Upper lobe of left lung (tissue), 6 donors: ENCODE measurements around the gene ECI1. TPM values are rescaled to one million over a fixed set of nuclear protein-coding genes. Genes with fewer than 3 reads are reported as not detected.

Source experiments
- ATAC-seq, 2 donors: fragments of 200-7000 bp; cut with Tn5 transposase; one replicate each; pipeline ENCODE4 v1.9.1; 2022; ENCODE audit warnings: mild to moderate bottlenecking in 2 of 2, moderate library complexity in 2 of 2; ENCODE audit not compliant: low FRiP score in 2 of 2
- DNase-seq, 2 donors: peaks; one replicate each; pipeline ENCODE4 v3.0.0-alpha.2; 2019 to 2020
- H3K27ac ChIP-seq, 4 donors: fragments of 200-600 bp; sonication (generic); one replicate each; pipeline ENCODE4 v1.5.1; 2016 to 2019
- H3K27me3 ChIP-seq, 4 donors: fragments of 200-600 bp; sonication (generic); one replicate each; pipeline ENCODE4 v1.5.1; 2017 to 2019
- H3K36me3 ChIP-seq, 4 donors: fragments of 200-600 bp; sonication (generic); one replicate each; pipeline ENCODE4 v1.5.1; 2016 to 2019
- H3K4me1 ChIP-seq, 4 donors: fragments of 200-600 bp; sonication (generic); one replicate each; pipeline ENCODE4 v1.5.1; 2018 to 2019
- H3K4me3 ChIP-seq, 4 donors: fragments of 200-600 bp; sonication (generic); one replicate each; pipeline ENCODE4 v1.5.1; 2017 to 2019; ENCODE audit warnings: mild to moderate bottlenecking in 2 of 4, moderate library complexity in 1 of 4
- H3K9me3 ChIP-seq, 4 donors: fragments of 200-600 bp; sonication (generic); one replicate each; pipeline ENCODE4 v1.5.1; 2018 to 2019
- EP300 ChIP-seq, 4 donors: sonication (generic); formaldehyde crosslinking; IDR thresholded peaks; one replicate each; pipeline ENCODE4 v1.5.1; 2017; ENCODE audit warnings: antibody characterized with exemption in 4 of 4, control low read depth in 2 of 4
- POLR2A ChIP-seq, 4 donors: fragments of 450-650 bp; IDR thresholded peaks; one replicate each; pipeline ENCODE4 v1.5.1; 2016 to 2017; ENCODE audit warnings: antibody characterized with exemption in 4 of 4, mild to moderate bottlenecking in 2 of 4
- POLR2AphosphoS5 ChIP-seq, 2 donors: sonication (generic); formaldehyde crosslinking; IDR thresholded peaks; one replicate each; pipeline ENCODE4 v1.5.1; 2017; ENCODE audit warnings: antibody characterized with exemption in 2 of 2
- WGBS, 2 donors: methylation state at CpG; one replicate each; pipeline ENCODE4 v1.1.5; 2017 to 2018; 5-methylcytosine and 5-hydroxymethylcytosine counted together
- total RNA-seq, 6 donors: library from RNA; depleted of rRNA in 4 of 6; stranded (reverse); fragments of >200 nt in 4 of 6; gene quantifications; one replicate each; pipeline versions ENCODE4 v1.1.0 to v1.2.1, GENCODE V29; 2016 to 2021
- TF ChIP-seq, protein P1 (sequence below), 6 experiments: fragments of 450-650 bp in 4 of 6; fragments of 200-600 bp in 2 of 6; sonication (generic) in 2 of 6; IDR thresholded peaks; one replicate each; pipeline ENCODE4 v1.5.1; 2016 to 2019; ENCODE audit warnings: antibody characterized with exemption in 6 of 6
- donor health status: DM: no; HTN: no; CAD: no; lungs with moderate emphysema.
- donor health status: DM: no; HTN: yes; CAD: no; lungs with severe emphysema.

Gene ECI1
- total RNA-seq, 6 donors from 2014 or later: 48.1 to 75.5 (median 68.2) TPM

DNA sequence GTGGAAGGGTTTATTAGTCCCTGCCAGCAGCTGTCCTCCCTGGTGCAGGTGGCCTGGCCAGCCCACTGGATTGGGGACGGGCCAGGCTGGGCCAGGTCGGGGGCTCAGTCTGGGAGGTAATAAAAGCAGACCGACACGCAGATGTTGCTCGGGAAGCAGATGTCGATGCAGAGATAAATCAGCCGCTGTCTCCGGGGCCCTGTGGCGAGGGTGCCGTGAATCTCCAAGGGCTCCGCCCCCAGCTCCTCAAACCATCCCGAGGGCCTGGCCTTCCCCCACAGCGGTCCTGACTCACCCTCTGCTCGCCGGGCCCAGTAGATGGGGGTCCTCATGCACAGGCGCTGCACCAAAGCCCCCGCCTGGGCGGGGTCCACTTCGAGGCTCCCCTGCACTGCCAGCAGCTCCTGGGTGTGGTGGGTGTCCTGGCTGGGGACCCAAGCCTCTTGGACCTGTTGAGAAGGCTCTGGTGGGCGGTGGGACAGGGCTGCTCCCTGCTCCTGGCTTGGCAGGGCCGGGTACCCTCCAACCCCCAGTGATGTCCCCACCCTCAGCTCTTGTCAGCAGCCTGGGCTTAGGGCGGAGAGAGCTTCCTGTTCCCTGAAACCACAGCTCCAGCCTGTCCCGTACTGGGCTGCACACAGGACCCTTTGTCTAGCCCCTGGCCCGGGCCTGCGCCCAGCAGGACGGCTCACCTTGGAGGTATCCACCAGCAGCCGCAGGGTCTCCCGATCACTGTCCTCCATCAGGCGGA lies 42.0 kb downstream of the ECI1 start:
- H3K27ac ChIP-seq: no peak overlapping the region
- no peaks in the 10 kb centered on the region for H3K27me3 ChIP-seq
- peaks cover 0 to 42% (median 33%) of the 10 kb centered on the region in 4 donors for H3K36me3 ChIP-seq
- TF ChIP-seq EP300 (IDR thresholded peaks at IDR 0.05) (no peak), POLR2A (IDR thresholded peaks at IDR 0.05) (no peak), POLR2AphosphoS5 (IDR thresholded peaks at IDR 0.05) (no peak)
- TF ChIP-seq, protein P1, sequence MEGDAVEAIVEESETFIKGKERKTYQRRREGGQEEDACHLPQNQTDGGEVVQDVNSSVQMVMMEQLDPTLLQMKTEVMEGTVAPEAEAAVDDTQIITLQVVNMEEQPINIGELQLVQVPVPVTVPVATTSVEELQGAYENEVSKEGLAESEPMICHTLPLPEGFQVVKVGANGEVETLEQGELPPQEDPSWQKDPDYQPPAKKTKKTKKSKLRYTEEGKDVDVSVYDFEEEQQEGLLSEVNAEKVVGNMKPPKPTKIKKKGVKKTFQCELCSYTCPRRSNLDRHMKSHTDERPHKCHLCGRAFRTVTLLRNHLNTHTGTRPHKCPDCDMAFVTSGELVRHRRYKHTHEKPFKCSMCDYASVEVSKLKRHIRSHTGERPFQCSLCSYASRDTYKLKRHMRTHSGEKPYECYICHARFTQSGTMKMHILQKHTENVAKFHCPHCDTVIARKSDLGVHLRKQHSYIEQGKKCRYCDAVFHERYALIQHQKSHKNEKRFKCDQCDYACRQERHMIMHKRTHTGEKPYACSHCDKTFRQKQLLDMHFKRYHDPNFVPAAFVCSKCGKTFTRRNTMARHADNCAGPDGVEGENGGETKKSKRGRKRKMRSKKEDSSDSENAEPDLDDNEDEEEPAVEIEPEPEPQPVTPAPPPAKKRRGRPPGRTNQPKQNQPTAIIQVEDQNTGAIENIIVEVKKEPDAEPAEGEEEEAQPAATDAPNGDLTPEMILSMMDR (IDR thresholded peaks at IDR 0.05): no peak
- DNase-seq (peak in 1 of 2 donors; percentile 74), ATAC-seq (no peak)
- peaks cover 40 to 49% (median 40%) of the 10 kb centered on the region in 4 donors for H3K4me1 ChIP-seq
- WGBS, 2 donors: 84 to 94% methylated on average over 6 to 29 of the region's 29 CpGs
- H3K4me3 ChIP-seq: no peak overlapping the region
- no peaks in the 10 kb centered on the region for H3K9me3 ChIP-seq

DNA sequence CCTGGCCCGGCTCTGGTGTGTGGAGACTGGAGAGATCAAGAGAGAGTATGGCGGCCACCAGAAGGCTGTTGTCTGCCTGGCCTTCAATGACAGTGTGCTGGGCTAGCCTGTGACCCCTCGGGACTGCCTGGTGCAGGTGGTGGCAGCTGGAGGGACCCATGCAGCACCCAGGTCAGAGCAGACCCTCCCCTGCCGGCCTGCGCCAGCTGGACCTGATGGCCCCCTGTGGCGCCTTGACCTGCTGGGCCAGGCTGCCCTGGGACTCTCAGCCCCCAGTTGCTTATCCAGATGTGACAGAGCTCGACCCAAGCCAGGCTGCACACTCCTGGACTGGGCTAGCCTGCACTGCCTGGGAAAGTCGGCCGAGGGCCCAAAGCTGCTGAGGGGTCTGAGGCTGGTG lies 42.6 kb downstream of the ECI1 start:
- peaks cover 0 to 42% (median 33%) of the 10 kb centered on the region in 4 donors for H3K36me3 ChIP-seq
- no peaks in the 10 kb centered on the region for H3K27me3 ChIP-seq
- TF ChIP-seq, protein P1 (IDR thresholded peaks at IDR 0.05): no peak
- TF ChIP-seq EP300 (IDR thresholded peaks at IDR 0.05) (no peak), POLR2A (IDR thresholded peaks at IDR 0.05) (no peak), POLR2AphosphoS5 (IDR thresholded peaks at IDR 0.05) (no peak)
- no peaks in the 10 kb centered on the region for H3K9me3 ChIP-seq
- WGBS, 2 donors: 79 to 100% methylated on average over 1 to 3 of the region's 9 CpGs
- no peak overlapping the region for H3K4me3 ChIP-seq
- DNase-seq (peak in 1 of 2 donors; percentile 66), ATAC-seq (no peak)
- H3K4me1 ChIP-seq: peaks cover 36 to 43% (median 36%) of the 10 kb centered on the region in 4 donors
- no peak overlapping the region for H3K27ac ChIP-seq

DNA sequence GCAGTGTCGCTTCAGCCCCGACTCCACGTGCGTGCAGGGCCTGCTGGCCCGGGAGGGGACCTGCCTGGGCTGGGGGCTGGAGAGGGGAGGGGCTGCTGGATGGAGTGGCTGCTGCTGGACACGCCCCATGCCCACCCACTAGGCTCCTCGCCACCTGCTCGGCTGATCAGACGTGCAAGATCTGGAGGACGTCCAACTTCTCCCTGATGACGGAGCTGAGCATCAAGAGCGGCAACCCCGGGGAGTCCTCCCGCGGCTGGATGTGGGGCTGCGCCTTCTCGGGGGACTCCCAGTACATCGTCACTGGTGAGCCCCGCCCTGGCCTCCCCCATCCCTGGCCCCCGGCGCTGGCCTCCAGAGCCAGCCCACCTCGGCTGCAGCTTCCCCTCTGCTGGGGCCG lies 43.1 kb downstream of the ECI1 start:
- Histone ChIP-seq H3K36me3 (peaks cover 0 to 42% (median 33%) of the 10 kb centered on the region in 4 donors), H3K27me3 (no peaks in the 10 kb centered on the region), H3K9me3 (no peaks in the 10 kb centered on the region), H3K4me1 (peaks cover 31 to 38% (median 31%) of the 10 kb centered on the region in 4 donors), H3K27ac (no peak overlapping the region), H3K4me3 (no peak overlapping the region)
- TF ChIP-seq POLR2AphosphoS5 (IDR thresholded peaks at IDR 0.05) (no peak), EP300 (IDR thresholded peaks at IDR 0.05) (no peak), POLR2A (IDR thresholded peaks at IDR 0.05) (no peak)
- TF ChIP-seq, protein P1 (IDR thresholded peaks at IDR 0.05): no peak
- DNase-seq: peak in 1 of 2 donors; percentile 81
- no peak for ATAC-seq
- WGBS, 2 donors: 86 to 91% methylated on average over 14 to 23 of the region's 23 CpGs

DNA sequence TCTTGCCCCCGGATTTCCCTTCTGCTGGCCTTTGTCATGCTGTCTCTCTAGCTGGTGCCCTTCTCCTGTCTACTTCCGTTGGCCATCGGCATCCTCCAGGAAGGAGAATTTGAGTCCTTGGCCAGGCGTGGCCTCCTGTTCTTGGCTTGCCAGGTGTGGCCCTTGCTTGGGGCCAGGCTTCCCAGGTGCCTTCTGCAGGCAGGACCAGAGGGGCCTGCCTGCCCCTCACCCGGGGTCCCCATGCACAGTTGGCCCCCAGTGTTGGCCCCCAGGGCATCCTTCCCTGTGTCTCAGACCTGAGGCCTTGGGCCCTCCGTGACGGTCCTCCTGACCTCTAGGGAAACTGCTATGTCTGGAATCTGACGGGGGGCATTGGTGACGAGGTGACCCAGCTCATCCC lies 43.5 kb downstream of the ECI1 start:
- H3K27me3 ChIP-seq: no peaks in the 10 kb centered on the region
- DNase-seq (no peak), ATAC-seq (no peak)
- H3K36me3 ChIP-seq: peaks cover 0 to 42% (median 33%) of the 10 kb centered on the region in 4 donors
- H3K27ac ChIP-seq: no peak overlapping the region
- TF ChIP-seq POLR2AphosphoS5 (IDR thresholded peaks at IDR 0.05) (no peak), POLR2A (IDR thresholded peaks at IDR 0.05) (no peak), EP300 (IDR thresholded peaks at IDR 0.05) (no peak)
- TF ChIP-seq, protein P1 (IDR thresholded peaks at IDR 0.05): no peak
- no peaks in the 10 kb centered on the region for H3K9me3 ChIP-seq
- peaks cover 27 to 34% (median 27%) of the 10 kb centered on the region in 4 donors for H3K4me1 ChIP-seq
- 85 to 87% methylated on average over 5 to 9 of the region's 9 CpGs for WGBS, 2 donors
- H3K4me3 ChIP-seq: no peak overlapping the region
